DMS153 treated with DMSO at 0.1 percent for 48 hours (cell line): Measurements from ENCODE around the gene RGP1.

ENCODE experiments used
- DNase-seq: peaks from one replicate; lab custom pipeline; 2025; ENCODE audit not compliant: unreplicated experiment; lab: John Stamatoyannopoulos, UW

The RGP1 gene

GRCh38 chr9:35769763-35770162, 20.7 kb downstream of the RGP1 start:
- DNase-seq = no peak

GRCh38 chr9:35771075-35771433, 22.0 kb downstream of the RGP1 start:
- no peak for DNase-seq

GRCh38 chr9:35771534-35771933, 22.4 kb downstream of the RGP1 start:
- peak; percentile 85 for DNase-seq

GRCh38 chr9:35771943-35772342, 22.9 kb downstream of the RGP1 start:
- peak; percentile 41 for DNase-seq

GRCh38 chr9:35774907-35775635, 26.0 kb downstream of the RGP1 start:
- DNase-seq = peak; percentile 39

GRCh38 chr9:35776018-35776417, 26.9 kb downstream of the RGP1 start:
- DNase-seq = peak; percentile 55

- DNase-seq = no peak
Observed at GRCh38 chr9:35778496-35778895, 29.4 kb downstream of the RGP1 start.

- no peak for DNase-seq
Observed at GRCh38 chr9:35781066-35781465, 32.0 kb downstream of the RGP1 start.

GRCh38 chr9:35783418-35783817, 34.3 kb downstream of the RGP1 start:
- no peak for DNase-seq

- no peak for DNase-seq
Observed at GRCh38 chr9:35789541-35789940, 40.5 kb downstream of the RGP1 start.

- DNase-seq = no peak
Observed at GRCh38 chr9:35790025-35790384, 40.9 kb downstream of the RGP1 start.

- DNase-seq = peak; percentile 81
Observed at GRCh38 chr9:35790385-35791296, 41.6 kb downstream of the RGP1 start.

GRCh38 chr9:35791297-35791921, 42.3 kb downstream of the RGP1 start, which contains the start of gene NPR2:
Gene NPR2 (plus strand): TSS chr9:35791591. CDS start chr9:35792409, 818 bp downstream.
- no peak for DNase-seq

GRCh38 chr9:35792024-35792813, 43.1 kb downstream of the RGP1 start:
- DNase-seq = no peak

GRCh38 chr9:35792826-35793225, 43.7 kb downstream of the RGP1 start:
- no peak for DNase-seq

GRCh38 chr9:35793461-35793860, 44.4 kb downstream of the RGP1 start:
- DNase-seq = no peak

- no peak for DNase-seq
Observed at GRCh38 chr9:35795695-35796094, 46.6 kb downstream of the RGP1 start.

GRCh38 chr9:35797311-35798109, 48.4 kb downstream of the RGP1 start:
- DNase-seq = no peak

GRCh38 chr9:35798658-35799374, 49.7 kb downstream of the RGP1 start:
- no peak for DNase-seq

- no peak for DNase-seq
Observed at GRCh38 chr9:35800530-35800929, 51.4 kb downstream of the RGP1 start.
